ENCODE data around the gene SART1. TPM values are rescaled to one million over a fixed set of nuclear protein-coding genes. Genes with fewer than 3 reads are reported as not detected.

SART1 gene
- total and polyA plus RNA-seq, 10 of the 15 experiments (the other 5 are each of a cell fraction or from before 2014, with no cell fraction given): 6.2 to 60.5 (median 37.4) TPM

DNA sequence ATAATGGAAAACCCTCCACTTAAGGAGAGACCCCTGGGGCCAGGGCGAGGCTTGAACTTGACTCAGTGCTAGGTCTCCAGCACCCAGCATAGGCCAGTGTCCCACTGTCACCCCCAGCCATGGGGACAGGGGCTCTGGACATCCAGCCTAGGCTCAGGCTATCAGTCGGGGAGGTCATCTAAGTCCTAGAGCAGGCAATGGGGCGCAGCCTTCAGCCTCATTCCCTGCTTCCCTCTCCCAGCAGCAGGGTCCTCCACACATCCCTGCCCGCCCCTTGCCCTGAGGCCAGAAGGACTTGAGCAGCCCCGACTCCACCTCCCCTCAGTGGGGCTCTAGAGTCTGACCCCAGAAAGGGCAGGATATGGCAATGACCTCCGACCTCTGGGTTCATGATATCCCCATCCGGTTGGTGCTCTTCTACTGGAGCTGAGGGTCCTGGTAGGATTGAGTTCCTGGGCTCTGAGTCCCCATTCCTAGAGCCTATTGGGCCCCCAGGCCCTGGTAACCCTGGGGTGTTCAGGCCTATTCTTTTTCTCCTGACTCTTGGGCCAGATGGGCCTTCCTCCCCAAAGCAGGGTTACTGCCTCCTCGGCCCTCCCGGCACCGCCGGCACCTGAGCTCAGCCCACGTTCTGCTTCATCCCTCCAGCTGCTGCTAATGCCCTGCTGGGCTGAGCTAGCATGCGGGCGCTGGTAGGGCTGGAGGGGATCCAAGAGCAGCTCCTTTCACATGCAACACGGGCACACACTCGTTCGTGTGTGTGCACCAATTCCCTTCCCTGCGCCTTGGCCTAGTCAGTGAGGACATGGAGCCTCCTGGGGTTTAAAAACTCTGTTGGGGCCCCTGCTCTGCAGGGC is 54.6 kb downstream of the SART1 start:
- ChIA-PET CTCF (interaction anchor here (0.9 kb wide), 1 partner anchor 132 kb away, joined by 3 read pairs; no protein-coding TSS in a partner anchor), SMC1A (ENCODE audit: uncharacterized antibody, unreplicated experiment) (no interaction called here), RAD21 (ENCODE audit: unreplicated experiment) (no interaction called here), POLR2A (interaction anchor here (0.6 kb wide), 1 partner anchor 27 kb away, joined by 4 read pairs; no protein-coding TSS in a partner anchor)
- intact Hi-C loops (cut with micrococcal nuclease; ENCODE audit: unreplicated experiment): no loop called here
- peaks cover 3 to 7% of the 10 kb centered on the region in 2 experiments for H3K27me3 ChIP-seq (replicated peaks in 1 of 2; ENCODE audit: control insufficient read depth in 2 of 2, insufficient read depth in 2 of 2, low read length in 1 of 2)
- H3K9me3 ChIP-seq (replicated peaks; ENCODE audit: control insufficient read depth, insufficient read depth, low read length): no peaks in the 10 kb centered on the region
- TF ChIP-seq, protein P1, sequence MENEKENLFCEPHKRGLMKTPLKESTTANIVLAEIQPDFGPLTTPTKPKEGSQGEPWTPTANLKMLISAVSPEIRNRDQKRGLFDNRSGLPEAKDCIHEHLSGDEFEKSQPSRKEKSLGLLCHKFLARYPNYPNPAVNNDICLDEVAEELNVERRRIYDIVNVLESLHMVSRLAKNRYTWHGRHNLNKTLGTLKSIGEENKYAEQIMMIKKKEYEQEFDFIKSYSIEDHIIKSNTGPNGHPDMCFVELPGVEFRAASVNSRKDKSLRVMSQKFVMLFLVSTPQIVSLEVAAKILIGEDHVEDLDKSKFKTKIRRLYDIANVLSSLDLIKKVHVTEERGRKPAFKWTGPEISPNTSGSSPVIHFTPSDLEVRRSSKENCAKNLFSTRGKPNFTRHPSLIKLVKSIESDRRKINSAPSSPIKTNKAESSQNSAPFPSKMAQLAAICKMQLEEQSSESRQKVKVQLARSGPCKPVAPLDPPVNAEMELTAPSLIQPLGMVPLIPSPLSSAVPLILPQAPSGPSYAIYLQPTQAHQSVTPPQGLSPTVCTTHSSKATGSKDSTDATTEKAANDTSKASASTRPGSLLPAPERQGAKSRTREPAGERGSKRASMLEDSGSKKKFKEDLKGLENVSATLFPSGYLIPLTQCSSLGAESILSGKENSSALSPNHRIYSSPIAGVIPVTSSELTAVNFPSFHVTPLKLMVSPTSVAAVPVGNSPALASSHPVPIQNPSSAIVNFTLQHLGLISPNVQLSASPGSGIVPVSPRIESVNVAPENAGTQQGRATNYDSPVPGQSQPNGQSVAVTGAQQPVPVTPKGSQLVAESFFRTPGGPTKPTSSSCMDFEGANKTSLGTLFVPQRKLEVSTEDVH (IDR thresholded peaks at IDR 0.05; ENCODE audit: low read depth, partially characterized antibody): no peak
- no peak for TF ChIP-seq EED (IDR thresholded peaks at IDR 0.05; ENCODE audit: low read depth)
- TF ChIP-seq IKZF1 (conservative IDR thresholded peaks at IDR 0.05): no peak
- TF ChIP-seq CBX3 (IDR thresholded peaks at IDR 0.05; ENCODE audit: borderline replicate concordance, low read depth): no peak
- TF ChIP-seq, protein P2, sequence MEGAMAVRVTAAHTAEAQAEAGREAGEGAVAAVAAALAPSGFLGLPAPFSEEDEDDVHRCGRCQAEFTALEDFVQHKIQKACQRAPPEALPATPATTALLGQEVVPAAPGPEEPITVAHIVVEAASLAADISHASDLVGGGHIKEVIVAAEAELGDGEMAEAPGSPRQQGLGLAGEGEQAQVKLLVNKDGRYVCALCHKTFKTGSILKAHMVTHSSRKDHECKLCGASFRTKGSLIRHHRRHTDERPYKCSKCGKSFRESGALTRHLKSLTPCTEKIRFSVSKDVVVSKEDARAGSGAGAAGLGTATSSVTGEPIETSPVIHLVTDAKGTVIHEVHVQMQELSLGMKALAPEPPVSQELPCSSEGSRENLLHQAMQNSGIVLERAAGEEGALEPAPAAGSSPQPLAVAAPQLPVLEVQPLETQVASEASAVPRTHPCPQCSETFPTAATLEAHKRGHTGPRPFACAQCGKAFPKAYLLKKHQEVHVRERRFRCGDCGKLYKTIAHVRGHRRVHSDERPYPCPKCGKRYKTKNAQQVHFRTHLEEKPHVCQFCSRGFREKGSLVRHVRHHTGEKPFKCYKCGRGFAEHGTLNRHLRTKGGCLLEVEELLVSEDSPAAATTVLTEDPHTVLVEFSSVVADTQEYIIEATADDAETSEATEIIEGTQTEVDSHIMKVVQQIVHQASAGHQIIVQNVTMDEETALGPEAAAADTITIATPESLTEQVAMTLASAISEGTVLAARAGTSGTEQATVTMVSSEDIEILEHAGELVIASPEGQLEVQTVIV (IDR thresholded peaks at IDR 0.05; ENCODE audit: borderline replicate concordance, partially characterized antibody): no peak
- TF ChIP-seq, protein P3, sequence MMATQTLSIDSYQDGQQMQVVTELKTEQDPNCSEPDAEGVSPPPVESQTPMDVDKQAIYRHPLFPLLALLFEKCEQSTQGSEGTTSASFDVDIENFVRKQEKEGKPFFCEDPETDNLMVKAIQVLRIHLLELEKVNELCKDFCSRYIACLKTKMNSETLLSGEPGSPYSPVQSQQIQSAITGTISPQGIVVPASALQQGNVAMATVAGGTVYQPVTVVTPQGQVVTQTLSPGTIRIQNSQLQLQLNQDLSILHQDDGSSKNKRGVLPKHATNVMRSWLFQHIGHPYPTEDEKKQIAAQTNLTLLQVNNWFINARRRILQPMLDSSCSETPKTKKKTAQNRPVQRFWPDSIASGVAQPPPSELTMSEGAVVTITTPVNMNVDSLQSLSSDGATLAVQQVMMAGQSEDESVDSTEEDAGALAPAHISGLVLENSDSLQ (IDR thresholded peaks at IDR 0.05): no peak
- TF ChIP-seq, protein P4, sequence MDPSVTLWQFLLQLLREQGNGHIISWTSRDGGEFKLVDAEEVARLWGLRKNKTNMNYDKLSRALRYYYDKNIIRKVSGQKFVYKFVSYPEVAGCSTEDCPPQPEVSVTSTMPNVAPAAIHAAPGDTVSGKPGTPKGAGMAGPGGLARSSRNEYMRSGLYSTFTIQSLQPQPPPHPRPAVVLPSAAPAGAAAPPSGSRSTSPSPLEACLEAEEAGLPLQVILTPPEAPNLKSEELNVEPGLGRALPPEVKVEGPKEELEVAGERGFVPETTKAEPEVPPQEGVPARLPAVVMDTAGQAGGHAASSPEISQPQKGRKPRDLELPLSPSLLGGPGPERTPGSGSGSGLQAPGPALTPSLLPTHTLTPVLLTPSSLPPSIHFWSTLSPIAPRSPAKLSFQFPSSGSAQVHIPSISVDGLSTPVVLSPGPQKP (IDR thresholded peaks at IDR 0.05; ENCODE audit: low read depth, low read length): no peak
- no peak for TF ChIP-seq HDAC2 (IDR thresholded peaks at IDR 0.05)
- TF ChIP-seq TCF3 (IDR thresholded peaks at IDR 0.05; ENCODE audit: borderline replicate concordance, insufficient read depth, low read depth, low read length): no peak
- TF ChIP-seq CREB1 (IDR thresholded peaks at IDR 0.05; ENCODE audit: low read depth): no peak
- no peak for TF ChIP-seq NBN (IDR thresholded peaks at IDR 0.05)
- no peak for TF ChIP-seq KLF5 (IDR thresholded peaks at IDR 0.05; ENCODE audit: partially characterized antibody)
- TF ChIP-seq ZSCAN29 (IDR thresholded peaks at IDR 0.05): no peak
- no peak for TF ChIP-seq TARDBP (IDR thresholded peaks at IDR 0.05; ENCODE audit: borderline replicate concordance)
- no peak for TF ChIP-seq CBFB (IDR thresholded peaks at IDR 0.05; ENCODE audit: low read depth)
- no TSS peak for BruUV-seq (replicated peaks)
- no peak overlapping the region for H3K9ac ChIP-seq (ENCODE audit: control insufficient read depth, insufficient read depth, low read length)
- no peaks in the 10 kb centered on the region for H3K79me2 ChIP-seq (ENCODE audit: control insufficient read depth, insufficient read depth, low read length)
- H3K27ac ChIP-seq (ENCODE audit: control insufficient read depth, insufficient read depth): no peak overlapping the region
- no peaks in the 10 kb centered on the region for H3K4me1 ChIP-seq (ENCODE audit: control insufficient read depth, insufficient read depth, low read length)
- DNase-seq (ENCODE audit: low read depth, low spot score) (no peak), FAIRE-seq (no peak), ATAC-seq (no peak)
- no peaks in the 10 kb centered on the region for H4K20me1 ChIP-seq (ENCODE audit: control insufficient read depth, insufficient read depth)
- H3K4me2 ChIP-seq (ENCODE audit: control insufficient read depth, insufficient read depth): no peak overlapping the region
- H2AFZ ChIP-seq (ENCODE audit: control insufficient read depth, low read depth, low read length): no peak overlapping the region
- H3K36me3 ChIP-seq (ENCODE audit: control insufficient read depth in 2 of 2, insufficient read depth in 2 of 2, low read length in 1 of 2): no peaks in the 10 kb centered on the region
- in situ Hi-C loops (cut with MboI): no loop called here
- H3K4me3 ChIP-seq: no peak overlapping the region
- WGBS (ENCODE audit: insufficient coverage, insufficient replicate concordance, low lambda C conversion rate, missing lambda C conversion rate): 48% methylated on average over 18 of the region's 18 CpGs

Data from GM12878 (cell line).